ENCODE data around the gene OR7G1. TPM values are rescaled to one million over a fixed set of nuclear protein-coding genes. Genes with fewer than 3 reads are reported as not detected.

OR7G1 gene
- total RNA-seq, 1 donor = not detected

GRCh38 chr19:9151367-9151766, 35.8 kb upstream of the OR7G1 start:
- no peak for DNase-seq (ENCODE audit: low read depth)
- H3K4me3 ChIP-seq (ENCODE audit: low read depth, low read length) = no peak overlapping the region
- TF ChIP-seq, protein P1, sequence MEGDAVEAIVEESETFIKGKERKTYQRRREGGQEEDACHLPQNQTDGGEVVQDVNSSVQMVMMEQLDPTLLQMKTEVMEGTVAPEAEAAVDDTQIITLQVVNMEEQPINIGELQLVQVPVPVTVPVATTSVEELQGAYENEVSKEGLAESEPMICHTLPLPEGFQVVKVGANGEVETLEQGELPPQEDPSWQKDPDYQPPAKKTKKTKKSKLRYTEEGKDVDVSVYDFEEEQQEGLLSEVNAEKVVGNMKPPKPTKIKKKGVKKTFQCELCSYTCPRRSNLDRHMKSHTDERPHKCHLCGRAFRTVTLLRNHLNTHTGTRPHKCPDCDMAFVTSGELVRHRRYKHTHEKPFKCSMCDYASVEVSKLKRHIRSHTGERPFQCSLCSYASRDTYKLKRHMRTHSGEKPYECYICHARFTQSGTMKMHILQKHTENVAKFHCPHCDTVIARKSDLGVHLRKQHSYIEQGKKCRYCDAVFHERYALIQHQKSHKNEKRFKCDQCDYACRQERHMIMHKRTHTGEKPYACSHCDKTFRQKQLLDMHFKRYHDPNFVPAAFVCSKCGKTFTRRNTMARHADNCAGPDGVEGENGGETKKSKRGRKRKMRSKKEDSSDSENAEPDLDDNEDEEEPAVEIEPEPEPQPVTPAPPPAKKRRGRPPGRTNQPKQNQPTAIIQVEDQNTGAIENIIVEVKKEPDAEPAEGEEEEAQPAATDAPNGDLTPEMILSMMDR (IDR thresholded peaks at IDR 0.05; ENCODE audit: insufficient read depth, low read length) = no peak

DNA sequence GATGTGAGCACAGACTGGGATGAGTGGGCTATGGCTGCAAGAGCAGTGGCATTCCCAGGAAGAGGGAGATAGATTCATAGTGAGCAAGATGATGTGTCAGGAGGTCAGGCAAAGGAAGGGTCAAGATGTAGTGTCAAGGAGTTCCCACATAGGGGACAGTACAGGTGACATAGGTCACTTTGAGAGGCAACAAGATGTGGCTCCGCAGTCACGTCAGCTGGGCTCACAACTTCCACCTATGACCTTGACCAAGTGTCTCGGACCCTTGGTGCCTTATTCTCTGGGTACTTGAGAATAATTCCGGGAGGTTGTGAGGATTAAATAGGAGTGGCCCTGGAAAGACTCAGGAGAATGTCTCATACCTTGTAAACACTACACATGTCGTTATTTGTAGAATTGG, 35.1 kb upstream of the OR7G1 start:
- no peak overlapping the region for H3K4me3 ChIP-seq (ENCODE audit: low read depth, low read length)
- DNase-seq (ENCODE audit: low read depth) = no peak
- TF ChIP-seq, protein P1 (IDR thresholded peaks at IDR 0.05; ENCODE audit: insufficient read depth, low read length) = no peak

GRCh38 chr19:9149997-9150396, 34.4 kb upstream of the OR7G1 start:
- TF ChIP-seq, protein P1 (IDR thresholded peaks at IDR 0.05; ENCODE audit: insufficient read depth, low read length) = no peak
- H3K4me3 ChIP-seq (ENCODE audit: low read depth, low read length) = no peak overlapping the region
- DNase-seq (ENCODE audit: low read depth) = no peak

- TF ChIP-seq, protein P1 (IDR thresholded peaks at IDR 0.05; ENCODE audit: insufficient read depth, low read length) = no peak
- H3K4me3 ChIP-seq (ENCODE audit: low read depth, low read length) = no peak overlapping the region
- DNase-seq (ENCODE audit: low read depth) = no peak
Observed at GRCh38 chr19:9148697-9149096, 33.1 kb upstream of the OR7G1 start.

GRCh38 chr19:9146882-9147281, 31.3 kb upstream of the OR7G1 start:
- no peak for DNase-seq (ENCODE audit: low read depth)
- TF ChIP-seq, protein P1 (IDR thresholded peaks at IDR 0.05; ENCODE audit: insufficient read depth, low read length) = no peak
- H3K4me3 ChIP-seq (ENCODE audit: low read depth, low read length) = no peak overlapping the region

GRCh38 chr19:9144920-9145319, 29.4 kb upstream of the OR7G1 start:
- DNase-seq (ENCODE audit: low read depth) = peak; percentile 6
- H3K4me3 ChIP-seq (ENCODE audit: low read depth, low read length) = no peak overlapping the region
- TF ChIP-seq, protein P1 (IDR thresholded peaks at IDR 0.05; ENCODE audit: insufficient read depth, low read length) = no peak

GRCh38 chr19:9140159-9140874, 24.8 kb upstream of the OR7G1 start, which contains the start of gene ZNF317:
TSS of gene ZNF317 (plus strand) at chr19:9140397. CDS start at chr19:9156017, 15,620 bp downstream.
- peak; percentile 92 for DNase-seq (ENCODE audit: low read depth)
- TF ChIP-seq, protein P1 (IDR thresholded peaks at IDR 0.05; ENCODE audit: insufficient read depth, low read length) = no peak
- peak within 1 kb of the TSS; percentile 91 for H3K4me3 ChIP-seq (ENCODE audit: low read depth, low read length)

All from fibroblast of the aortic adventitia (primary cell).